ENCODE results near the gene UPK3A.
"Not testable (repeated sequence)": the region's sequence is repeated elsewhere in the genome, so short reads cannot be mapped to it uniquely, and the experiment has no call there.

Gene UPK3A

GRCh38 chr22:45277720-45278119 is 7.0 kb upstream of the UPK3A start:
- in situ Hi-C loops (cut with MboI; ENCODE audit: low sequenced_read_pairs), result not testable (repeated sequence)

- in situ Hi-C loops (cut with MboI; ENCODE audit: low sequenced_read_pairs), result no loop called here
These were observed 6.6 kb upstream of the UPK3A start for GRCh38 chr22:45278125-45278524.

- in situ Hi-C loops (cut with MboI; ENCODE audit: low sequenced_read_pairs), result no loop called here
These were observed 4.2 kb upstream of the UPK3A start for GRCh38 chr22:45280587-45280980.

GRCh38 chr22:45281010-45281409 is 3.7 kb upstream of the UPK3A start:
- in situ Hi-C loops (cut with MboI; ENCODE audit: low sequenced_read_pairs), result no loop called here

- in situ Hi-C loops (cut with MboI; ENCODE audit: low sequenced_read_pairs), result no loop called here
These were observed 712 bp downstream of the UPK3A start for GRCh38 chr22:45285263-45286058.

- in situ Hi-C loops (cut with MboI; ENCODE audit: low sequenced_read_pairs), result no loop called here
These were observed 2.3 kb downstream of the UPK3A start for GRCh38 chr22:45286854-45287551.

- in situ Hi-C loops (cut with MboI; ENCODE audit: low sequenced_read_pairs), result no loop called here
These were observed 5.7 kb downstream of the UPK3A start for GRCh38 chr22:45290410-45290936.

GRCh38 chr22:45291061-45291930 is 6.5 kb downstream of the UPK3A start:
- in situ Hi-C loops (cut with MboI; ENCODE audit: low sequenced_read_pairs), result no loop called here

GRCh38 chr22:45291931-45292290 is 7.2 kb downstream of the UPK3A start:
- in situ Hi-C loops (cut with MboI; ENCODE audit: low sequenced_read_pairs), result no loop called here

GRCh38 chr22:45292731-45293442 is 8.1 kb downstream of the UPK3A start:
- in situ Hi-C loops (cut with MboI; ENCODE audit: low sequenced_read_pairs), result no loop called here

GRCh38 chr22:45294030-45294429 is 9.3 kb downstream of the UPK3A start:
- in situ Hi-C loops (cut with MboI; ENCODE audit: low sequenced_read_pairs), result no loop called here

- in situ Hi-C loops (cut with MboI; ENCODE audit: low sequenced_read_pairs), result not testable (repeated sequence)
These were observed 10.3 kb downstream of the UPK3A start for GRCh38 chr22:45295004-45295403.

- in situ Hi-C loops (cut with MboI; ENCODE audit: low sequenced_read_pairs), result no loop called here
These were observed 10.7 kb downstream of the UPK3A start for GRCh38 chr22:45295492-45295891.

- in situ Hi-C loops (cut with MboI; ENCODE audit: low sequenced_read_pairs), result no loop called here
These were observed 12.0 kb downstream of the UPK3A start for GRCh38 chr22:45296628-45297297.

GRCh38 chr22:45298934-45299505 is 14.3 kb downstream of the UPK3A start:
- in situ Hi-C loops (cut with MboI; ENCODE audit: low sequenced_read_pairs), result no loop called here

GRCh38 chr22:45302751-45303150 is 18.0 kb downstream of the UPK3A start:
- in situ Hi-C loops (cut with MboI; ENCODE audit: low sequenced_read_pairs), result no loop called here

GRCh38 chr22:45303181-45303580 is 18.4 kb downstream of the UPK3A start:
- in situ Hi-C loops (cut with MboI; ENCODE audit: low sequenced_read_pairs), result no loop called here

- in situ Hi-C loops (cut with MboI; ENCODE audit: low sequenced_read_pairs), result no loop called here
These were observed 20.2 kb downstream of the UPK3A start for GRCh38 chr22:45304971-45305370.

- in situ Hi-C loops (cut with MboI; ENCODE audit: low sequenced_read_pairs), result no loop called here
These were observed 20.8 kb downstream of the UPK3A start for GRCh38 chr22:45305456-45306075.
